ENCODE data around the gene ZNF438.

GRCh38 chr10:30898964-30899363 lies 132.7 kb downstream of the ZNF438 start:
- TF ChIP-seq CTCF (IDR thresholded peaks at IDR 0.05; ENCODE audit: low read depth, low read length, poor library complexity, severe bottlenecking) (no peak), EZH2phosphoT487 (IDR thresholded peaks at IDR 0.05; ENCODE audit: borderline replicate concordance, low read length) (no peak)

Measured in DOHH2 (cell line).